ENCODE measurements around the gene KCNMA1. TPM values are rescaled to one million over a fixed set of nuclear protein-coding genes. Genes with fewer than 3 reads are reported as not detected.

Gene KCNMA1
- total RNA-seq, 3 donors from 2014 or later, result 45.4 to 312 (median 62.4) TPM

DNA sequence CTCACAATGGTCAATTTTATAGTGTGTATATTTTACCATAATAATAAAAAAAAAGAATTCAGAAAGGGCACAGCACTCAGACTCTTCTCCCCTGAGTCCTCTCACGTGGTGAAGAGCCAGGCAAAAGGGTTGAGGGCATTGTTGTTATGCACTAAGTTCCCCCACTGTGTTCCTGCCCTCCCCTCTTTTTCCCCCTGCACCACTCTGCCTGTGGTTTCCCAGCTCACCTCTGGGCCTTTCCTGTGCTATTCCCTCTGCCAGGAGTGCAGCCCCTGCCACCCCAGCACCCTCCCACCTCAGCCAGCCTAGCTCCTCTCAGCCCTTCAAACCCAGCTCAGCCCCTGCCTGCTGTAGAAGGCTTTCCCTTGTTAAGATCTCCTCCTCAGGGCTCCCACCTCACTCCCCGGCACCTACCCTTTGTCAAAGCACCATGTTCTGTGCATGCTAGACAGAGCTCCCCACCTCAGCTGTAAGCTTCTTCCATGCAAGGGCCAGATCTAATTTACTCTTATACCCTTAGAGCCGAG lies 108.5 kb downstream of the KCNMA1 start:
- H3K4me1 ChIP-seq (ENCODE audit: low read depth), result peaks cover 6% of the 10 kb centered on the region
- TF ChIP-seq, protein P1, sequence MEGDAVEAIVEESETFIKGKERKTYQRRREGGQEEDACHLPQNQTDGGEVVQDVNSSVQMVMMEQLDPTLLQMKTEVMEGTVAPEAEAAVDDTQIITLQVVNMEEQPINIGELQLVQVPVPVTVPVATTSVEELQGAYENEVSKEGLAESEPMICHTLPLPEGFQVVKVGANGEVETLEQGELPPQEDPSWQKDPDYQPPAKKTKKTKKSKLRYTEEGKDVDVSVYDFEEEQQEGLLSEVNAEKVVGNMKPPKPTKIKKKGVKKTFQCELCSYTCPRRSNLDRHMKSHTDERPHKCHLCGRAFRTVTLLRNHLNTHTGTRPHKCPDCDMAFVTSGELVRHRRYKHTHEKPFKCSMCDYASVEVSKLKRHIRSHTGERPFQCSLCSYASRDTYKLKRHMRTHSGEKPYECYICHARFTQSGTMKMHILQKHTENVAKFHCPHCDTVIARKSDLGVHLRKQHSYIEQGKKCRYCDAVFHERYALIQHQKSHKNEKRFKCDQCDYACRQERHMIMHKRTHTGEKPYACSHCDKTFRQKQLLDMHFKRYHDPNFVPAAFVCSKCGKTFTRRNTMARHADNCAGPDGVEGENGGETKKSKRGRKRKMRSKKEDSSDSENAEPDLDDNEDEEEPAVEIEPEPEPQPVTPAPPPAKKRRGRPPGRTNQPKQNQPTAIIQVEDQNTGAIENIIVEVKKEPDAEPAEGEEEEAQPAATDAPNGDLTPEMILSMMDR (IDR thresholded peaks at IDR 0.05), result no peak
- intact Hi-C loops (cut with DNase I, micrococcal nuclease), result no loop called here

DNA sequence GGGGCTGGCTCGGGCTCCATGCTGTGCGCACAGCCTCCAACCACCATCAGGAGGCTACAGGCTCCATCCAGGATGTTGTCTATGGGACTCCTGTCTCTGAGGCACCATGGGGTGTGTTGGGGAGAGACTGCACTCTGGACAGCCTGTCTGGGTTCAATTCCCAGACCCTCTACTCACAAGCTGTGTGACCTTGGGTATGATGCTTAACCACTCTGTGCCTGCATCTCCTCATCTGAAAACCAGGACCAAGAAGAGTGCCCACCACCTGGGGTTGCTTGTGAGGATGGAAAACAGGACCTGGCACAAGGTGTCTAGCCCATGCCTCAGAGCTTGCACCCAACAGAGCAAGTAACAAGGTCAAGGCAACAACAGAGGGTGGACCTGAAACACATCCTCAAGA lies 109.8 kb downstream of the KCNMA1 start:
- ATAC-seq, result no peak
- Histone ChIP-seq H3K9me3 (no peaks in the 10 kb centered on the region), H3K4me1 (ENCODE audit: low read depth) (no peaks in the 10 kb centered on the region), H3K4me3 (no peak overlapping the region), H3K36me3 (ENCODE audit: low read depth) (no peaks in the 10 kb centered on the region)
- TF ChIP-seq, protein P1 (IDR thresholded peaks at IDR 0.05), result no peak
- intact Hi-C loops (cut with DNase I, micrococcal nuclease), result no loop called here
- no peak for DNase-seq

More for the DNA sequence above, 108.5 kb downstream of the KCNMA1 start:
- DNase-seq, result no peak
- ATAC-seq, result no peak
- H3K36me3 ChIP-seq (ENCODE audit: low read depth), result no peaks in the 10 kb centered on the region
- H3K4me3 ChIP-seq, result no peak overlapping the region
- no peaks in the 10 kb centered on the region for H3K9me3 ChIP-seq

DNA sequence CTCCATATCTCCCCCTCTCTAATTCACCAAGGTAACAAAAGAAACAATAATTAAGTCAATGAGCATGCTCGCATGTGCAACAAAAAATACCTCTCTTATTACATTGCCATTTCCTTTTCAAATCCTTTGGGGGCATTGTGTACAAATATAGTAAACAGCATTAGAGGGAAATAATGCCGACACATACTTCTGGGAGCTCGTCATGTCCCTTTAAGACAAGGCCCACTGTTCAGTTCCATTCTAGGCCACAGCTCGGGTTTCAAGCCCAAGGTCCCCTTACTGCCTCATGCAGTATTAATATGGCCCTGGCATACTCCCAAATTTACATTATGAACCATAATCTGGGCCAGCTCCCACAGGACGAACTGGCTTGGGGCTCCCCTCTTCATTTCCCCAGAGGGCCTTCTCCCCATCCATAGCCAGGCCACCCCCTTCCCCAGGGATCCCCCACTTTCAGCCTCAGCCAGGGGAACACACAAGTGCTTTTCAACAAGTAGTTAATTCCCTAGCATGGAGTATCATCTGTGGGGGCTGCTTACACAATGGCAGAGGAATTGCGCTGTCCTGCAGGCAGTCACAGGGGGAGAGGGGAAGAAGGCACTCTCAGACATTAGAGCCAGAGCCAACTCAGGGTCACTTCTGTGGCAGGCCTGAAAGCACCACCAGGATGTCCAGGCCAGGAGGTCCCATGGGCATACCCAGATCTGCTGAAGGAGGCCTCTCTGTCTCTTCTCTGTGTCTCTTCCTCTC lies 110.6 kb downstream of the KCNMA1 start:
- DNase-seq (no peak), ATAC-seq (no peak)
- no peak overlapping the region for H3K4me3 ChIP-seq
- TF ChIP-seq, protein P1 (IDR thresholded peaks at IDR 0.05), result no peak
- no peaks in the 10 kb centered on the region for H3K9me3 ChIP-seq
- H3K36me3 ChIP-seq (ENCODE audit: low read depth), result no peaks in the 10 kb centered on the region
- no peaks in the 10 kb centered on the region for H3K4me1 ChIP-seq (ENCODE audit: low read depth)
- intact Hi-C loops (cut with DNase I, micrococcal nuclease), result no loop called here

DNA sequence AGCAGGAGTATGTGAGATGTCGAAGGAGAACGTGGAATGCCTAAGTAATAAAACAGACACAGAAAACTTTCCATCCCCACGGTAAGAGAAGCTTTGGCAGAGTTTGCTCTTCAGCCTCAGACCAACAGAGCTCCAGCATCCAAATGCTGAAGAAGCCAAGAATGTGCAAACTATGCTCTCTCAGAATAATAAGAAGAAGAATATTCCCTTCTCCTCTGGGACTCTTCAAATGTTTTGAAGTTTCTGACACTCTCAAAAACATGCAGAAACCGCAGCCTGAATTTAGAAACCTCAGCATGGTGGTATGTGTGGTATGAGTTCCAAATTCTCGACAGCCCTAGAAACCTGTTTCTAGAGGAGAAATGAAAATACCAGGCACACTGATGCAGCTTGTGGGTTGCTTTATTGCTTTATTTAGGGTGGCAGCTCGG lies 113.3 kb downstream of the KCNMA1 start:
- H3K36me3 ChIP-seq (ENCODE audit: low read depth), result no peaks in the 10 kb centered on the region
- TF ChIP-seq, protein P1 (IDR thresholded peaks at IDR 0.05), result no peak
- H3K4me1 ChIP-seq (ENCODE audit: low read depth), result no peaks in the 10 kb centered on the region
- intact Hi-C loops (cut with DNase I, micrococcal nuclease), result no loop called here
- H3K4me3 ChIP-seq, result no peak overlapping the region
- H3K9me3 ChIP-seq, result no peaks in the 10 kb centered on the region
- no peak for DNase-seq
- no peak for ATAC-seq

DNA sequence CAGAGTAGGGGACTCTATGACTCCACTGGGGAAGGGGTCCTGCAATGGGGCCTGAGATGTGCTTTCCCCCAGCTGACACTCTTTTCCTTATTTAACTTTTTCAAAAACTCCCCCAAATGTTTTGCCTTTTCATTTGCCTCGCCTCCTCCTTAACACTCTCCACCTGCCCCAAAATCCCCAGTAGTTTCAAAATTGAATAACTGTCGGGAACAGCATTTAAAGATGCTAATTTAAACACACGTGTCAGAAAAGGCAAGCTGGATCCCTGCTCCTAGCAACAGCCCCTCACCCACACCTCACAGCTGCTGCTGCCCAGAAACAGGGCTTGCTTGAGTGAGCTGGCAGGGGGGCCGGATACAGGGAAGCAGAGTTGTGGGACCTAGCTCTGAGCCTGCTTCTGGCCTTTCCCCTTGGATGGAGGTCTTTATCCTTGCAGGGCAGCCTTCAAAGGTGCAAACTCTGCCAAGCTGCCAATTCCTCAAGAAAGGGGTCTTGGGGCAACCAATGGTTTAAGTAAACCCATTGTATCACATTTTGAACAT lies 115.3 kb downstream of the KCNMA1 start:
- intact Hi-C loops (cut with DNase I, micrococcal nuclease), result no loop called here
- no peak for DNase-seq
- no peaks in the 10 kb centered on the region for H3K9me3 ChIP-seq
- H3K4me1 ChIP-seq (ENCODE audit: low read depth), result no peaks in the 10 kb centered on the region
- ATAC-seq, result no peak
- no peaks in the 10 kb centered on the region for H3K36me3 ChIP-seq (ENCODE audit: low read depth)
- TF ChIP-seq, protein P1 (IDR thresholded peaks at IDR 0.05), result no peak
- H3K4me3 ChIP-seq, result no peak overlapping the region
